HepG2 (cell line): ENCODE measurements around the gene IL18RAP. TPM values are rescaled to one million over a fixed set of nuclear protein-coding genes. Genes with fewer than 3 reads are reported as not detected.

Experiments
- ATAC-seq: fragments of 200-7000 bp; cut with Tn5 transposase; 3 replicates; pipeline ENCODE4 v1.9.1; 2020; ENCODE audit warnings: mild to moderate bottlenecking, moderate library complexity
- BruUV-seq: library from RNA; stranded (reverse); fragments of 400-500 nt; replicated peaks from 2 replicates; lab custom pipeline; 2021; lab: Mats Ljungman, UMichigan
- CTCF ChIA-PET: fragments of 300-600 bp; formaldehyde crosslinking; extraction: SDS; loops from one replicate; lab custom pipeline; 2021; ENCODE audit warnings: low total read pairs, inconsistent platforms, low intra/inter-chr PET ratio; lab: Yijun Ruan, JAX
- POLR2A ChIA-PET: fragments of 350-600 bp; sonication (Branson Sonifier 250); formaldehyde crosslinking; loops from one replicate; lab custom pipeline; 2020; ENCODE audit warnings: antibody characterized with exemption, inconsistent platforms; lab: Yijun Ruan, JAX
- DNase-seq: peaks from one replicate; pipeline ENCODE4 v3.0.0-alpha.2; 2015; ENCODE audit warnings: low spot score
- FAIRE-seq: peaks from 3 replicates; lab custom pipeline; 2011; peaks lifted over from hg19 to GRCh38; lab: Jason Lieb, UNC
- H2AFZ ChIP-seq: one replicate; pipeline ENCODE4 v1.6.1; 2011; ENCODE audit warnings: low read length, inconsistent platforms
- H3K27ac ChIP-seq: fragments of 300-600 bp; 3 replicates; pipeline ENCODE4 v1.8.0; 2011; ENCODE audit warnings: mixed run types, mild to moderate bottlenecking, mixed read lengths, low read length, inconsistent platforms; ENCODE audit not compliant: insufficient read depth; ENCODE audit errors: extremely low read length
- H3K27me3 ChIP-seq, 2 experiments: fragments of 200-600 bp in 1 of 2; 2 replicates in 1 of 2; 3 replicates in 1 of 2; pipeline versions ENCODE4 v1.6.0 to v1.8.0; 2011; ENCODE audit warnings: low read length in 2 of 2, mild to moderate bottlenecking in 2 of 2, moderate library complexity in 2 of 2, inconsistent platforms in 1 of 2; ENCODE audit not compliant: insufficient read depth in 2 of 2, control insufficient read depth in 1 of 2
- H3K36me3 ChIP-seq, 2 experiments: fragments of 200-600 bp in 1 of 2; replicated peaks in 1 of 2; 2 replicates in 1 of 2; 3 replicates in 1 of 2; pipeline versions ENCODE4 v1.5.1 to v1.8.0; 2011; ENCODE audit warnings: low read length in 2 of 2, inconsistent platforms in 1 of 2; ENCODE audit not compliant: insufficient read depth in 2 of 2, control insufficient read depth in 1 of 2
- H3K4me1 ChIP-seq: 2 replicates; pipeline ENCODE4 v1.5.1; 2012; ENCODE audit warnings: low read length, inconsistent platforms; ENCODE audit not compliant: insufficient read depth
- H3K4me2 ChIP-seq: 2 replicates; pipeline ENCODE4 v1.6.0; 2011; ENCODE audit warnings: low read depth, low read length, inconsistent platforms
- H3K4me3 ChIP-seq, 3 experiments: fragments of 200-600 bp in 1 of 3; sonication (generic), shearing (Covaris generic) in 1 of 3; replicated peaks in 1 of 3; 2 replicates each; pipeline ENCODE4 v1.5.1; 2011 to 2016; ENCODE audit warnings: low read length in 3 of 3, inconsistent platforms in 2 of 3, low read depth in 2 of 3, mild to moderate bottlenecking in 2 of 3, control low read depth in 1 of 3, mixed read lengths in 1 of 3; ENCODE audit not compliant: insufficient read depth in 1 of 3
- H3K79me2 ChIP-seq: one replicate; pipeline ENCODE4 v1.6.1; 2011; ENCODE audit warnings: low read length, inconsistent platforms; ENCODE audit not compliant: insufficient read depth
- H3K9ac ChIP-seq: 2 replicates; pipeline ENCODE4 v1.6.0; 2011; ENCODE audit warnings: mild to moderate bottlenecking, low read depth, low read length, inconsistent platforms; ENCODE audit not compliant: insufficient read depth
- H3K9me3 ChIP-seq: 2 replicates; pipeline ENCODE4 v1.5.1; 2012; ENCODE audit warnings: mild to moderate bottlenecking, low read length
- H4K20me1 ChIP-seq: 2 replicates; pipeline ENCODE4 v1.6.0; 2011; ENCODE audit warnings: inconsistent platforms, mild to moderate bottlenecking, low read length, moderate library complexity; ENCODE audit not compliant: insufficient read depth
- AGO1 ChIP-seq: fragments of 200-400 bp; formaldehyde crosslinking; IDR thresholded peaks from 2 replicates; pipeline ENCODE4 v1.6.1; 2017; ENCODE audit warnings: mild to moderate bottlenecking, low read depth, low read length, moderate library complexity; ENCODE audit not compliant: poor library complexity, severe bottlenecking
- FOXP1 ChIP-seq, 2 experiments: fragments of 450-650 bp in 1 of 2; IDR thresholded peaks; 2 replicates each; pipeline ENCODE4 v1.6.1; 2017 to 2018; ENCODE audit warnings: antibody characterized with exemption in 1 of 2
- NFKB2 ChIP-seq: sonication (generic); formaldehyde crosslinking; IDR thresholded peaks from 2 replicates; pipeline ENCODE4 v1.4.0; 2020; ENCODE audit warnings: missing genetic modification reagents, borderline replicate concordance
- NFYB ChIP-seq: sonication (generic); formaldehyde crosslinking; IDR thresholded peaks from 2 replicates; pipeline ENCODE4 v1.4.0; 2020; ENCODE audit warnings: missing genetic modification reagents
- SATB2 ChIP-seq: sonication (generic); formaldehyde crosslinking; IDR thresholded peaks from 2 replicates; pipeline ENCODE4 v1.5.0; 2020; ENCODE audit warnings: missing genetic modification reagents
- SSRP1 ChIP-seq: IDR thresholded peaks from 2 replicates; pipeline ENCODE4 v1.6.1; 2016; ENCODE audit warnings: control low read depth
- THYN1 ChIP-seq: sonication (generic); formaldehyde crosslinking; IDR thresholded peaks from 2 replicates; pipeline ENCODE4 v1.8.1; 2023; ENCODE audit warnings: low read depth, mild to moderate bottlenecking, moderate library complexity, missing genetic modification reagents, borderline replicate concordance
- ZMYM4 ChIP-seq: sonication (generic); formaldehyde crosslinking; IDR thresholded peaks from 2 replicates; pipeline ENCODE4 v1.8.1; 2023; ENCODE audit warnings: mild to moderate bottlenecking, missing genetic modification reagents
- ZNF224 ChIP-seq: sonication (generic); formaldehyde crosslinking; IDR thresholded peaks from 2 replicates; pipeline ENCODE4 v1.5.0; 2020; ENCODE audit warnings: mild to moderate bottlenecking, missing genetic modification reagents
- ZNF296 ChIP-seq: sonication (generic); formaldehyde crosslinking; conservative IDR thresholded peaks from 2 replicates; pipeline ENCODE4 v1.5.0; 2020; ENCODE audit warnings: mild to moderate bottlenecking, missing genetic modification reagents
- ZNF543 ChIP-seq: sonication (generic); formaldehyde crosslinking; IDR thresholded peaks from 2 replicates; pipeline ENCODE4 v1.4.0; 2020; ENCODE audit warnings: mild to moderate bottlenecking, missing genetic modification reagents
- WGBS: methylation state at CpG from one replicate; pipeline ENCODE4 v1.1.6; 2017; ENCODE audit warnings: low lambda C conversion rate; 5-methylcytosine and 5-hydroxymethylcytosine counted together
- in situ Hi-C: cut with HindIII; loops from 2 replicates; pipeline ENCODE4 v1.10.0; 2017; ENCODE audit warnings: low pct_unique_long_range_greater_than_20kb; ENCODE audit not compliant: extremely low pct_ligation_motif_present
- intact Hi-C: fragments of 100-400 bp; cut with micrococcal nuclease; formaldehyde crosslinking; loops from one replicate; pipeline ENCODE4 v1.10.0; 2022; ENCODE audit not compliant: unreplicated experiment
- polyA plus RNA-seq, 8 experiments: library from polyadenylated mRNA; depleted of rRNA in 3 of 8; stranded (reverse) in 7 of 8; unstranded in 1 of 8; fragments of >200 nt; fragmentation: Illumina TruSeq in 4 of 8; extraction: Trizol in 4 of 8; gene quantifications; 2 replicates each; pipeline versions ENCODE4 v1.2.1 to v1.2.3, GENCODE V29; 2011 to 2016; ENCODE audit warnings: low read depth in 4 of 8, missing spikeins in 1 of 8, mixed read lengths in 1 of 8; ENCODE audit not compliant: insufficient read depth in 1 of 8
- total RNA-seq, 5 experiments: library from RNA; depleted of rRNA; stranded (reverse); fragments of >200 nt; fragmentation: Illumina TruSeq; extraction: Trizol; gene quantifications; 2 replicates each; pipeline ENCODE4 v1.2.3, GENCODE V29; 2016; ENCODE audit warnings: low read depth in 1 of 5
- TF ChIP-seq, protein P1 (sequence below): sonication (generic); formaldehyde crosslinking; IDR thresholded peaks from 2 replicates; pipeline ENCODE4 v1.5.0; 2020; ENCODE audit warnings: mild to moderate bottlenecking, low read depth, missing genetic modification reagents, borderline replicate concordance
- TF ChIP-seq, protein P2 (sequence below): sonication (generic); formaldehyde crosslinking; IDR thresholded peaks from 2 replicates; pipeline ENCODE4 v1.4.0; 2020; ENCODE audit warnings: mild to moderate bottlenecking, missing genetic modification reagents

Gene IL18RAP
- total and polyA plus RNA-seq, 2 of the 13 experiments (the other 11 are each of a cell fraction or from before 2014, with no cell fraction given), result 0.05 TPM; not detected in 1

DNA sequence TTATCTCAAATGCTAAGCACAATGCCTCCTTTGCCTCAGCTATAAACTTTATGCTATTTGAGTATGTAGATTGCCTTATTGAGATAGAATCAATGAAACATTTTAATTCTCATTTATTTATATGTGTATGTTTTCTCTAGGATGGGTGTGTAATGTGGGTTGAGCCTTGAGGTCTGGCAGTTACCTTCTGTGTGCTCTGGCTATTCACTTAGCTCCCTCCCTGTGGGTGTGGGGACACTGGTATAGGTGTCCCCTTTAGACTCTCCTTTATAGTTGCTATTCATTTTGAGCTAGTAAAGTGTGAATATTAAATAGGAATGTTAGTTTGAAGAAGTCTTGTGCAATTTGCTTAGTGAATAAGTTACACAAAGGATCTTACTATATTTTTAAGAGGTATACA, 51.8 kb downstream of the IL18RAP start (continued):
- TF ChIP-seq SATB2 (CRISPR knock-in tag) (no peak), NFYB (CRISPR knock-in tag) (no peak), ZNF543 (CRISPR knock-in tag) (no peak), ZNF224 (CRISPR knock-in tag) (no peak), THYN1 (CRISPR knock-in tag) (no peak), NFKB2 (CRISPR knock-in tag) (no peak), SSRP1 (CRISPR knock-in tag) (no peak), FOXP1 (IDR thresholded peaks at IDR 0.05) (no peak), FOXP1 (CRISPR knock-in tag; IDR thresholded peaks at IDR 0.05) (no peak), ZMYM4 (CRISPR knock-in tag) (no peak)
- TF ChIP-seq, protein P1, sequence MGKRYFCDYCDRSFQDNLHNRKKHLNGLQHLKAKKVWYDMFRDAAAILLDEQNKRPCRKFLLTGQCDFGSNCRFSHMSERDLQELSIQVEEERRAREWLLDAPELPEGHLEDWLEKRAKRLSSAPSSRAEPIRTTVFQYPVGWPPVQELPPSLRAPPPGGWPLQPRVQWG (CRISPR knock-in tag), result no peak

DNA sequence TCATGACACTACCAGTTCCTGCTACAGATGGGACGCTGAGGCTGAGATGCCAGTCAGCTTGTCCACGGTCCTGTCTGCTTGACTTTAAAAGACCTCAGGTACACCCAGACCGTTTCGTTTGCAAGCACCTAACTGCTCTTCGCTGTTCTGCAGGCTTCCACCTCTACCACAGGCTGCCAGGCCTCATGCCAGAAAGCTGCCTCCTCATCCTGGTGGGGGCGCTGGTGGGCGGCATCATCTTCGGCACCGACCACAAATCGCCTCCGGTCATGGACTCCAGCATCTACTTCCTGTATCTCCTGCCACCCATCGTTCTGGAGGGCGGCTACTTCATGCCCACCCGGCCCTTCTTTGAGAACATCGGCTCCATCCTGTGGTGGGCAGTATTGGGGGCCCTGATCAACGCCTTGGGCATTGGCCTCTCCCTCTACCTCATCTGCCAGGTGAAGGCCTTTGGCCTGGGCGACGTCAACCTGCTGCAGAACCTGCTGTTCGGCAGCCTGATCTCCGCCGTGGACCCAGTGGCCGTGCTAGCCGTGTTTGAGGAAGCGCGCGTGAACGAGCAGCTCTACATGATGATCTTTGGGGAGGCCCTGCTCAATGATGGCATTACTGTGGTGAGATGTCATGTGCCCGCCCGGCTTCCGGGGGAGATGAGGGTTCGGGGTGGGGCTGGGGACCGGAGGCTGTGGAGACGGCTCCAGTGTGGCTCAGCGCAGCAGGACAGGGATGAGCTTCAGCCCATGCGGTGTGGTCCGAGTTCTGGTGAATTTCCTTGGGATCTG, 55.9 kb downstream of the IL18RAP start:
- ATAC-seq, result no peak; the same call in 2 of the 3 replicates
- 57% methylated on average over 36 of the region's 36 CpGs for WGBS
- BruUV-seq, result no TSS peak

More for the DNA sequence above, 55.9 kb downstream of the IL18RAP start:
- FAIRE-seq (no peak), DNase-seq (no peak)
- intact Hi-C loops (no loop called here), in situ Hi-C loops (no loop called here)
- CTCF ChIA-PET, result no interaction called here
- POLR2A ChIA-PET, result no interaction called here
- Histone ChIP-seq H3K79me2 (no peaks in the 10 kb centered on the region), H3K4me3 (no peak overlapping the region), H2AFZ (no peak overlapping the region), H3K27ac (no peak overlapping the region), H3K9me3 (no peaks in the 10 kb centered on the region), H3K4me2 (no peak overlapping the region), H3K9ac (no peak overlapping the region), H3K27me3 (peaks cover 0 to 8% of the 10 kb centered on the region in 2 experiments; a peak in 1 of 5 replicates), H3K4me1 (no peaks in the 10 kb centered on the region), H3K36me3 (no peaks in the 10 kb centered on the region), H4K20me1 (no peaks in the 10 kb centered on the region)
- TF ChIP-seq, protein P2, sequence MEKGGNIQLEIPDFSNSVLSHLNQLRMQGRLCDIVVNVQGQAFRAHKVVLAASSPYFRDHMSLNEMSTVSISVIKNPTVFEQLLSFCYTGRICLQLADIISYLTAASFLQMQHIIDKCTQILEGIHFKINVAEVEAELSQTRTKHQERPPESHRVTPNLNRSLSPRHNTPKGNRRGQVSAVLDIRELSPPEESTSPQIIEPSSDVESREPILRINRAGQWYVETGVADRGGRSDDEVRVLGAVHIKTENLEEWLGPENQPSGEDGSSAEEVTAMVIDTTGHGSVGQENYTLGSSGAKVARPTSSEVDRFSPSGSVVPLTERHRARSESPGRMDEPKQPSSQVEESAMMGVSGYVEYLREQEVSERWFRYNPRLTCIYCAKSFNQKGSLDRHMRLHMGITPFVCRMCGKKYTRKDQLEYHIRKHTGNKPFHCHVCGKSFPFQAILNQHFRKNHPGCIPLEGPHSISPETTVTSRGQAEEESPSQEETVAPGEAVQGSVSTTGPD (CRISPR knock-in tag), result no peak
- TF ChIP-seq AGO1 (peak; percentile 48), ZNF296 (CRISPR knock-in tag) (no peak)
